NCI-H1417 treated with DMSO at 0.1 percent for 48 hours (cell line): ENCODE measurements around the gene GGCX.

Experiments
- DNase-seq: peaks from one replicate; lab custom pipeline; 2025; lab: John Stamatoyannopoulos, UW

Gene GGCX

GRCh38 chr2:85541753-85542457 is 19.4 kb downstream of the GGCX start:
- DNase-seq: no peak

GRCh38 chr2:85541262-85541661 is 20.0 kb downstream of the GGCX start:
- no peak for DNase-seq

GRCh38 chr2:85540133-85540648 is 21.1 kb downstream of the GGCX start:
- DNase-seq: no peak

- no peak for DNase-seq
Observed at GRCh38 chr2:85539361-85540132, 21.7 kb downstream of the GGCX start.

GRCh38 chr2:85538507-85539360 is 22.6 kb downstream of the GGCX start, which contains the start of gene MAT2A:
Gene MAT2A, plus strand, starts transcription at chr2:85539168. Its CDS starts 120 bp downstream, at chr2:85539288.
- DNase-seq: peak; percentile 60

- DNase-seq: no peak
Observed at GRCh38 chr2:85537600-85538506, 23.4 kb downstream of the GGCX start.

- DNase-seq: no peak
Observed at GRCh38 chr2:85536479-85536878, 24.8 kb downstream of the GGCX start.

- no peak for DNase-seq
Observed at GRCh38 chr2:85534881-85535280, 26.4 kb downstream of the GGCX start.

GRCh38 chr2:85534099-85534498 is 27.2 kb downstream of the GGCX start:
- DNase-seq: no peak

- no peak for DNase-seq
Observed at GRCh38 chr2:85531589-85531988, 29.7 kb downstream of the GGCX start.

- DNase-seq: no peak
Observed at GRCh38 chr2:85529809-85530208, 31.5 kb downstream of the GGCX start.

GRCh38 chr2:85528355-85528754 is 32.9 kb downstream of the GGCX start:
- DNase-seq: no peak

- DNase-seq: no peak
Observed at GRCh38 chr2:85527787-85528186, 33.5 kb downstream of the GGCX start.

- DNase-seq: no peak
Observed at GRCh38 chr2:85525567-85525966, 35.7 kb downstream of the GGCX start.

- no peak for DNase-seq
Observed at GRCh38 chr2:85525029-85525428, 36.3 kb downstream of the GGCX start.

- no peak for DNase-seq
Observed at GRCh38 chr2:85524336-85524908, 36.9 kb downstream of the GGCX start.

GRCh38 chr2:85523903-85524335 is 37.4 kb downstream of the GGCX start:
- DNase-seq: no peak

GRCh38 chr2:85523062-85523902 is 38.0 kb downstream of the GGCX start:
- DNase-seq: no peak

GRCh38 chr2:85522090-85522647 is 39.1 kb downstream of the GGCX start:
- DNase-seq: no peak
